Endothelial cell of umbilical vein (primary cell): ENCODE measurements around the gene AATF. TPM values are rescaled to one million over a fixed set of nuclear protein-coding genes. Genes with fewer than 3 reads are reported as not detected.

Source experiments
- BruUV-seq: library from RNA; stranded (reverse); fragments of 400-500 nt; replicated peaks from 2 replicates; lab custom pipeline; 2021; lab: Mats Ljungman, UMichigan
- CTCF ChIA-PET: fragments of 300-600, 350-600 bp; sonication (Branson Sonifier 250); formaldehyde crosslinking; loops from one replicate; lab custom pipeline; 2021; ENCODE audit warnings: antibody characterized with exemption, inconsistent platforms; lab: Charles Lee
- POLR2A ChIA-PET: fragments of 300-600, 350-600 bp; sonication (Branson Sonifier 250); formaldehyde crosslinking; loops from one replicate; lab custom pipeline; 2021; ENCODE audit warnings: antibody characterized with exemption, inconsistent platforms; lab: Charles Lee
- DNase-seq: peaks from one replicate; pipeline ENCODE4 v3.0.0-alpha.2; 2011; ENCODE audit warnings: low read depth, low spot score
- FAIRE-seq: peaks from 2 replicates; lab custom pipeline; 2011; peaks lifted over from hg19 to GRCh38; lab: Jason Lieb, UNC
- H2AFZ ChIP-seq: 2 replicates; pipeline ENCODE4 v1.6.0; 2012; ENCODE audit warnings: low read depth, low read length, control low read depth, inconsistent platforms
- H3K27ac ChIP-seq: 2 replicates; pipeline ENCODE4 v1.5.1; 2011; ENCODE audit warnings: low read depth, mild to moderate bottlenecking, control low read depth, low read length, moderate library complexity; ENCODE audit not compliant: insufficient read depth
- H3K27me3 ChIP-seq, 2 experiments: 2 replicates each; pipeline versions ENCODE4 v1.6.0 to v1.6.1; 2011; ENCODE audit warnings: low read length in 2 of 2, mixed read lengths in 1 of 2; ENCODE audit not compliant: control insufficient read depth in 2 of 2, insufficient read depth in 2 of 2
- H3K36me3 ChIP-seq, 2 experiments: 2 replicates in 1 of 2; 3 replicates in 1 of 2; pipeline ENCODE4 v1.5.1; 2011; ENCODE audit warnings: low read length in 2 of 2, mild to moderate bottlenecking in 1 of 2, moderate library complexity in 1 of 2; ENCODE audit not compliant: control insufficient read depth in 2 of 2, insufficient read depth in 2 of 2; ENCODE audit errors: extremely low read depth in 1 of 2
- H3K4me1 ChIP-seq: 3 replicates; pipeline ENCODE4 v1.5.1; 2011; ENCODE audit warnings: mild to moderate bottlenecking, low read length; ENCODE audit not compliant: control insufficient read depth, insufficient read depth; ENCODE audit errors: extremely low read depth
- H3K4me2 ChIP-seq: 2 replicates; pipeline ENCODE4 v1.6.1; 2011; ENCODE audit warnings: low read length, control low read depth, mixed read lengths; ENCODE audit not compliant: insufficient read depth
- H3K4me3 ChIP-seq, 3 experiments: fragments of 200-600 bp in 1 of 3; sonication (generic), shearing (Covaris generic) in 1 of 3; replicated peaks in 1 of 3; 2 replicates each; pipeline ENCODE4 v1.5.1; 2011 to 2016; ENCODE audit warnings: control low read depth in 3 of 3, low read length in 3 of 3, mild to moderate bottlenecking in 2 of 3, inconsistent platforms in 1 of 3, low read depth in 1 of 3, moderate library complexity in 1 of 3; ENCODE audit not compliant: insufficient read depth in 1 of 3
- H3K79me2 ChIP-seq: 2 replicates; pipeline ENCODE4 v1.6.0; 2012; ENCODE audit warnings: low read length, inconsistent platforms; ENCODE audit not compliant: control insufficient read depth, insufficient read depth
- H3K9ac ChIP-seq: replicated peaks from 2 replicates; pipeline ENCODE3; 2011; ENCODE audit warnings: low read length, control low read depth; ENCODE audit not compliant: insufficient read depth; ENCODE audit errors: extremely low read depth
- H3K9me1 ChIP-seq: replicated peaks from 3 replicates; pipeline ENCODE4 v1.6.0; 2011; ENCODE audit warnings: mild to moderate bottlenecking, low read length; ENCODE audit not compliant: control insufficient read depth, insufficient read depth; ENCODE audit errors: extremely low read depth
- H3K9me3 ChIP-seq: replicated peaks from 2 replicates; pipeline ENCODE4 v1.5.1; 2012; ENCODE audit warnings: low read length, inconsistent platforms; ENCODE audit not compliant: control insufficient read depth, insufficient read depth
- H4K20me1 ChIP-seq: replicated peaks from 2 replicates; pipeline ENCODE3; 2011; ENCODE audit warnings: mild to moderate bottlenecking, low read length; ENCODE audit not compliant: control insufficient read depth, insufficient read depth; ENCODE audit errors: extremely low read depth
- EZH2 ChIP-seq: IDR thresholded peaks from 2 replicates; pipeline ENCODE4 v1.6.1; 2012; ENCODE audit warnings: borderline replicate concordance, low read depth, mild to moderate bottlenecking, moderate library complexity, low read length, inconsistent platforms; ENCODE audit not compliant: severe bottlenecking
- FOS ChIP-seq: IDR thresholded peaks from 2 replicates; pipeline ENCODE4 v1.6.1; 2011; ENCODE audit warnings: mild to moderate bottlenecking, low read length, moderate library complexity, borderline replicate concordance; ENCODE audit not compliant: insufficient read depth
- GATA2 ChIP-seq: IDR thresholded peaks from 2 replicates; pipeline ENCODE4 v1.7.0; 2011; ENCODE audit warnings: low read depth, mild to moderate bottlenecking, moderate library complexity, mixed read lengths, low read length; ENCODE audit not compliant: insufficient read length, insufficient read depth
- JUN ChIP-seq: IDR thresholded peaks from 2 replicates; pipeline ENCODE4 v1.6.1; 2011; ENCODE audit warnings: borderline replicate concordance, low read depth; ENCODE audit not compliant: insufficient read length, insufficient read depth
- MAX ChIP-seq: IDR thresholded peaks from 2 replicates; pipeline ENCODE4 v1.6.1; 2011; ENCODE audit not compliant: insufficient read depth, insufficient read length
- MYC ChIP-seq: IDR thresholded peaks from one replicate; pipeline ENCODE4 v1.6.1; 2011; ENCODE audit warnings: mild to moderate bottlenecking, low read depth, low read length
- POLR2A ChIP-seq: IDR thresholded peaks from 2 replicates; pipeline ENCODE4 v1.6.1; 2012; ENCODE audit warnings: low read depth, mild to moderate bottlenecking, control low read depth, low read length
- POLR2AphosphoS5 ChIP-seq: IDR thresholded peaks from 2 replicates; pipeline ENCODE4 v1.6.1; 2012; ENCODE audit warnings: low read depth, mild to moderate bottlenecking, control low read depth, low read length, moderate library complexity; ENCODE audit not compliant: insufficient read depth
- dilution Hi-C: fragments of 300-500 bp; cut with MboI; formaldehyde crosslinking; loops from one replicate; pipeline ENCODE4 v1.15.0; 2019; ENCODE audit warnings: low sequenced_read_pairs; ENCODE audit not compliant: extremely low pct_ligation_motif_present
- intact Hi-C: fragments of 100-400 bp; cut with micrococcal nuclease; formaldehyde crosslinking; loops from one replicate; pipeline ENCODE4 v1.10.0; 2022
- polyA plus RNA-seq, 4 experiments: library from polyadenylated mRNA; depleted of rRNA in 3 of 4; stranded (reverse) in 3 of 4; unstranded in 1 of 4; fragments of >200 nt; gene quantifications; 2 replicates each; pipeline versions ENCODE4 v1.2.1 to v1.2.3, GENCODE V29; 2011 to 2012; ENCODE audit warnings: missing spikeins in 1 of 4
- total RNA-seq: library from RNA; stranded (reverse); gene quantifications from 2 replicates; pipeline ENCODE4 v1.2.3, GENCODE V29; 2021
- TF ChIP-seq, protein P1 (sequence below), 2 donors: IDR thresholded peaks; 1 replicate in 1 of 2; 2 replicates in 1 of 2; pipeline ENCODE4 v1.5.1; 2011; ENCODE audit warnings: low read length in 2 of 2, mild to moderate bottlenecking in 2 of 2, moderate library complexity in 2 of 2, control low read depth in 1 of 2, inconsistent platforms in 1 of 2, low read depth in 1 of 2; ENCODE audit not compliant: insufficient read depth in 1 of 2; ENCODE audit errors: extremely low read depth in 1 of 2

The AATF gene
- total and polyA plus RNA-seq, 2 donors (not counting 3 experiments of a cell fraction or from before 2014, with no cell fraction given): 15.7 to 47.2 TPM

DNA sequence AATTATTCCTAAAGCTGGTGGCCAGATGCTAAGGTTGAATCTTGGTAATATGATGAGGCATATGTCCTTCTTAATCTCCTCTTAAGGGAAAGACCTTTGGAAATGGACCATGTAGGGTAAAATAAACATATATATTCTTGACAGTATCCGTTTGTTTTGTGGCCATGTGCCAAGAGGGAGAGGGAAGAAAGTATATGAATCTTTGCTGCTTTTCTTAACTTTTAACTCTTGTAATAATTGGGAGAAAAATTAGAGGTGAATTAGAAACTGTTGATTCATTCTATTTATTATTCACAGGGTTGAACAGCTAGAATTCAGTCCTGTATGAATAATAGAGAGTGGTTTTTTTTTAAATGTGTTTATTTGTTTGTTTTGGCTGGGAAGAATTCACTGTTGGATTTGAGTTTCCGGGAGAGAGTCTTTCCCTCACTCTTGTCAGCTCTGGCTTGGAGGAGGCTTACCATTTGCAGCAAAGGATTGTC, 31.6 kb downstream of the AATF start:
- H3K4me2 ChIP-seq: peak overlapping the region; percentile 72
- intact Hi-C loops: no loop called here
- no peaks in the 10 kb centered on the region for H3K9me3 ChIP-seq
- H3K27ac ChIP-seq: peak overlapping the region; percentile 25
- no peaks in the 10 kb centered on the region for H3K27me3 ChIP-seq
- H2AFZ ChIP-seq: no peak overlapping the region
- no peak overlapping the region for H3K4me3 ChIP-seq
- peaks cover 29% of the 10 kb centered on the region for H3K4me1 ChIP-seq
- TF ChIP-seq MAX (no peak), POLR2A (no peak), JUN (no peak), POLR2AphosphoS5 (no peak), FOS (no peak), EZH2 (no peak), MYC (no peak), GATA2 (no peak)
- TF ChIP-seq, protein P1, sequence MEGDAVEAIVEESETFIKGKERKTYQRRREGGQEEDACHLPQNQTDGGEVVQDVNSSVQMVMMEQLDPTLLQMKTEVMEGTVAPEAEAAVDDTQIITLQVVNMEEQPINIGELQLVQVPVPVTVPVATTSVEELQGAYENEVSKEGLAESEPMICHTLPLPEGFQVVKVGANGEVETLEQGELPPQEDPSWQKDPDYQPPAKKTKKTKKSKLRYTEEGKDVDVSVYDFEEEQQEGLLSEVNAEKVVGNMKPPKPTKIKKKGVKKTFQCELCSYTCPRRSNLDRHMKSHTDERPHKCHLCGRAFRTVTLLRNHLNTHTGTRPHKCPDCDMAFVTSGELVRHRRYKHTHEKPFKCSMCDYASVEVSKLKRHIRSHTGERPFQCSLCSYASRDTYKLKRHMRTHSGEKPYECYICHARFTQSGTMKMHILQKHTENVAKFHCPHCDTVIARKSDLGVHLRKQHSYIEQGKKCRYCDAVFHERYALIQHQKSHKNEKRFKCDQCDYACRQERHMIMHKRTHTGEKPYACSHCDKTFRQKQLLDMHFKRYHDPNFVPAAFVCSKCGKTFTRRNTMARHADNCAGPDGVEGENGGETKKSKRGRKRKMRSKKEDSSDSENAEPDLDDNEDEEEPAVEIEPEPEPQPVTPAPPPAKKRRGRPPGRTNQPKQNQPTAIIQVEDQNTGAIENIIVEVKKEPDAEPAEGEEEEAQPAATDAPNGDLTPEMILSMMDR (IDR thresholded peaks at IDR 0.05; ENCODE audit: extremely low read depth in 1 of 2, insufficient read depth in 1 of 2, low read depth in 1 of 2, low read length in 2 of 2): no peak
- ChIA-PET POLR2A (no interaction called here), CTCF (interaction anchor here (1.0 to 1.6 kb wide), 5 partner anchors 9 to 67 kb away, joined by 3 to 8 read pairs (median 3); partner anchors contain the start of gene AATF)
- H4K20me1 ChIP-seq: no peaks in the 10 kb centered on the region
- H3K36me3 ChIP-seq: no peaks in the 10 kb centered on the region
- no peak for FAIRE-seq
- H3K79me2 ChIP-seq: peaks cover 3% of the 10 kb centered on the region
- dilution Hi-C loops: no loop called here
- H3K9ac ChIP-seq: no peak overlapping the region
- BruUV-seq: no TSS peak
- no peaks in the 10 kb centered on the region for H3K9me1 ChIP-seq
- DNase-seq: peak; percentile 65
